NT2/D1 (cell line): ENCODE measurements around the gene AFM.

Experiments
- SUZ12 ChIP-seq: IDR thresholded peaks from 2 replicates; pipeline ENCODE4 v1.6.1; 2011; ENCODE audit not compliant: insufficient read length, insufficient read depth; ENCODE audit errors: extremely low read depth
- ZNF274 ChIP-seq: IDR thresholded peaks from 2 replicates; pipeline ENCODE4 v1.6.1; 2011; ENCODE audit warnings: mild to moderate bottlenecking, low read depth, low read length

- TF ChIP-seq ZNF274, result no peak
- no peak for TF ChIP-seq SUZ12
These were observed 27.1 kb downstream of the AFM start for GRCh38 chr4:73508651-73509050.
